Measurements from ENCODE around the gene SVIL.

DNA sequence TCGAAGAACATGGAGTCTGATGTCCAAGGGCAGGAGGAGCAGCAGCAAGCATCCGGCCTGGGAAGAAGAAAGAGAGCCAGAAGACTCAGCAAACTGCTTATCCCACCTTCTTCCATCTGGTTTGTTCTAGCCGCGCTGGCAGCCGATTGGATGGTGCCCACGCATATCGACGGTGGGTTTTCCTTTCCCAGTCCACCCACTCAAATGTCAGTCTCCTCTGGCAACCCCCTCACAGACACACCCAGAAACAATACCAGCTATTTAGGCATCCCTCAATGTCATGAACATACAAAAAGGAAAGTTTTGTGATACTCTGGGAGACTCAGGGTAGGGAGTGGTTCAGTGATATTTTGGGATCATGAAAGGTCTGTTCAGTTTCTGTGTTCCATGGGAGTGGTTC is 206.3 kb downstream of the SVIL start:
- TF ChIP-seq POLR2A (IDR thresholded peaks at IDR 0.05): no peak
- TF ChIP-seq, protein P1, sequence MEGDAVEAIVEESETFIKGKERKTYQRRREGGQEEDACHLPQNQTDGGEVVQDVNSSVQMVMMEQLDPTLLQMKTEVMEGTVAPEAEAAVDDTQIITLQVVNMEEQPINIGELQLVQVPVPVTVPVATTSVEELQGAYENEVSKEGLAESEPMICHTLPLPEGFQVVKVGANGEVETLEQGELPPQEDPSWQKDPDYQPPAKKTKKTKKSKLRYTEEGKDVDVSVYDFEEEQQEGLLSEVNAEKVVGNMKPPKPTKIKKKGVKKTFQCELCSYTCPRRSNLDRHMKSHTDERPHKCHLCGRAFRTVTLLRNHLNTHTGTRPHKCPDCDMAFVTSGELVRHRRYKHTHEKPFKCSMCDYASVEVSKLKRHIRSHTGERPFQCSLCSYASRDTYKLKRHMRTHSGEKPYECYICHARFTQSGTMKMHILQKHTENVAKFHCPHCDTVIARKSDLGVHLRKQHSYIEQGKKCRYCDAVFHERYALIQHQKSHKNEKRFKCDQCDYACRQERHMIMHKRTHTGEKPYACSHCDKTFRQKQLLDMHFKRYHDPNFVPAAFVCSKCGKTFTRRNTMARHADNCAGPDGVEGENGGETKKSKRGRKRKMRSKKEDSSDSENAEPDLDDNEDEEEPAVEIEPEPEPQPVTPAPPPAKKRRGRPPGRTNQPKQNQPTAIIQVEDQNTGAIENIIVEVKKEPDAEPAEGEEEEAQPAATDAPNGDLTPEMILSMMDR (IDR thresholded peaks at IDR 0.05 in 8 of 11, conservative IDR thresholded peaks at IDR 0.05 in 3 of 11): no peak

Measured in spleen (tissue), 7 donors.